ENCODE results near the gene DGKB.

Gene DGKB

GRCh38 chr7:14899030-14899429 lies 3.5 kb downstream of the DGKB start:
- peaks cover 22% of the 10 kb centered on the region for H3K4me1 ChIP-seq (ENCODE audit: insufficient read depth, low read length)
- H3K36me3 ChIP-seq (ENCODE audit: insufficient read depth, low read depth, low read length), result no peaks in the 10 kb centered on the region
- H3K9ac ChIP-seq (ENCODE audit: low read depth, low read length), result no peak overlapping the region
- no peak overlapping the region for H3K27ac ChIP-seq (ENCODE audit: low read length)
- peaks cover 19% of the 10 kb centered on the region for H3K27me3 ChIP-seq (ENCODE audit: insufficient read depth, low read length)
- no peak overlapping the region for H3K4me3 ChIP-seq (ENCODE audit: low read length)
- no peaks in the 10 kb centered on the region for H3K9me3 ChIP-seq (ENCODE audit: insufficient read depth, low read depth, low read length)

GRCh38 chr7:14896461-14896860 lies 6.1 kb downstream of the DGKB start:
- Histone ChIP-seq H3K9ac (ENCODE audit: low read depth, low read length) (no peak overlapping the region), H3K4me1 (ENCODE audit: insufficient read depth, low read length) (peaks cover 13% of the 10 kb centered on the region), H3K27me3 (ENCODE audit: insufficient read depth, low read length) (no peaks in the 10 kb centered on the region), H3K9me3 (ENCODE audit: insufficient read depth, low read depth, low read length) (no peaks in the 10 kb centered on the region), H3K27ac (ENCODE audit: low read length) (no peak overlapping the region), H3K36me3 (ENCODE audit: insufficient read depth, low read depth, low read length) (no peaks in the 10 kb centered on the region), H3K4me3 (ENCODE audit: low read length) (no peak overlapping the region)

- Histone ChIP-seq H3K9ac (ENCODE audit: low read depth, low read length) (no peak overlapping the region), H3K27ac (ENCODE audit: low read length) (no peak overlapping the region), H3K4me1 (ENCODE audit: insufficient read depth, low read length) (peaks cover 4% of the 10 kb centered on the region), H3K4me3 (ENCODE audit: low read length) (no peak overlapping the region), H3K9me3 (ENCODE audit: insufficient read depth, low read depth, low read length) (no peaks in the 10 kb centered on the region), H3K27me3 (ENCODE audit: insufficient read depth, low read length) (no peaks in the 10 kb centered on the region), H3K36me3 (ENCODE audit: insufficient read depth, low read depth, low read length) (no peaks in the 10 kb centered on the region)
Measured at GRCh38 chr7:14894826-14895225, 7.7 kb downstream of the DGKB start.

GRCh38 chr7:14892961-14893360 lies 9.6 kb downstream of the DGKB start:
- H3K4me3 ChIP-seq (ENCODE audit: low read length), result no peak overlapping the region
- no peaks in the 10 kb centered on the region for H3K9me3 ChIP-seq (ENCODE audit: insufficient read depth, low read depth, low read length)
- H3K4me1 ChIP-seq (ENCODE audit: insufficient read depth, low read length), result no peaks in the 10 kb centered on the region
- H3K27me3 ChIP-seq (ENCODE audit: insufficient read depth, low read length), result no peaks in the 10 kb centered on the region
- H3K9ac ChIP-seq (ENCODE audit: low read depth, low read length), result no peak overlapping the region
- no peaks in the 10 kb centered on the region for H3K36me3 ChIP-seq (ENCODE audit: insufficient read depth, low read depth, low read length)
- no peak overlapping the region for H3K27ac ChIP-seq (ENCODE audit: low read length)

- Histone ChIP-seq H3K36me3 (ENCODE audit: insufficient read depth, low read depth, low read length) (no peaks in the 10 kb centered on the region), H3K4me1 (ENCODE audit: insufficient read depth, low read length) (no peaks in the 10 kb centered on the region), H3K9ac (ENCODE audit: low read depth, low read length) (no peak overlapping the region), H3K9me3 (ENCODE audit: insufficient read depth, low read depth, low read length) (no peaks in the 10 kb centered on the region), H3K27me3 (ENCODE audit: insufficient read depth, low read length) (no peaks in the 10 kb centered on the region), H3K27ac (ENCODE audit: low read length) (no peak overlapping the region), H3K4me3 (ENCODE audit: low read length) (no peak overlapping the region)
Measured at GRCh38 chr7:14891289-14891688, 11.3 kb downstream of the DGKB start.

DNA sequence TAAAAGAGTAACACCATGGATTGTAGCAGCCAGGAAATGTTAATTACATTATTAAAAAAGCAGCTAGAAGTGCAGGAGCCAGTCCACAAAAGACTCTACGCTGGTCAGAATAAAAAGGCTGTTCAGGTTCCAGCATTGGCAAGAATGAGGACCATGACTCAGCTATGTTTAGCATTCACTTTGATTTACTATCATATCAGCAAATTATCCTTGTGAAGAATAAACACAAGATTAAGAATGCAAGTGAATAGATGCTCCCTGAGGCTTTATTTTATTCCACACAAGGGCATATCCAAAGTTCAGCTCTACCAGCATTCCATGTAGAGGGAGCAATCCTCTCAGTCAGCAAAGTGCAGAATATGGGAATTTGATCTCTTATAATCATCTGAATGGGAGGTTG lies 13.6 kb downstream of the DGKB start:
- Histone ChIP-seq H3K4me3 (ENCODE audit: low read length) (no peak overlapping the region), H3K27ac (ENCODE audit: low read length) (no peak overlapping the region), H3K4me1 (ENCODE audit: insufficient read depth, low read length) (no peaks in the 10 kb centered on the region), H3K9me3 (ENCODE audit: insufficient read depth, low read depth, low read length) (no peaks in the 10 kb centered on the region), H3K9ac (ENCODE audit: low read depth, low read length) (no peak overlapping the region), H3K27me3 (ENCODE audit: insufficient read depth, low read length) (no peaks in the 10 kb centered on the region), H3K36me3 (ENCODE audit: insufficient read depth, low read depth, low read length) (no peaks in the 10 kb centered on the region)

DNA sequence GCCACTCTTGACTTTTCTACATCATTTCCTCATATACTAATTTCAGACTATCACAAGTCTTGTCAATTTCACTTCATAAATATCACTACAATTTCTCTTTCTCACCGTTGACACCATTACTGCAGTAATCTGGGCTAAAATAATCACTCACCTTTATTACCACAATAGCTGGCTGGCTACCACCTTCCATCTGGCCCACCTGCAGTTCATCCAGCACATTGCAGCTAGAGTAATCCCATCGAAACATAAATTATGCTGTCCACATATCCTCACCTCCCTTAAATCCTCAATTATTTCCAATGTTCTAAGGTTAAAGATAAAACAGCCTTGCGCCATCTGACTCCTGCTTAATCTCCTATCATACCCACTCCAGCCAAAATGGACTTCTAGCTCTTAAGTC lies 16.0 kb downstream of the DGKB start:
- Histone ChIP-seq H3K9me3 (ENCODE audit: insufficient read depth, low read depth, low read length) (no peaks in the 10 kb centered on the region), H3K4me1 (ENCODE audit: insufficient read depth, low read length) (no peaks in the 10 kb centered on the region), H3K9ac (ENCODE audit: low read depth, low read length) (no peak overlapping the region), H3K36me3 (ENCODE audit: insufficient read depth, low read depth, low read length) (no peaks in the 10 kb centered on the region), H3K4me3 (ENCODE audit: low read length) (no peak overlapping the region), H3K27ac (ENCODE audit: low read length) (no peak overlapping the region), H3K27me3 (ENCODE audit: insufficient read depth, low read length) (no peaks in the 10 kb centered on the region)

GRCh38 chr7:14875941-14876587 lies 26.5 kb downstream of the DGKB start:
- Histone ChIP-seq H3K4me3 (ENCODE audit: low read length) (no peak overlapping the region), H3K4me1 (ENCODE audit: insufficient read depth, low read length) (no peaks in the 10 kb centered on the region), H3K36me3 (ENCODE audit: insufficient read depth, low read depth, low read length) (no peaks in the 10 kb centered on the region), H3K27ac (ENCODE audit: low read length) (no peak overlapping the region), H3K9ac (ENCODE audit: low read depth, low read length) (no peak overlapping the region), H3K27me3 (ENCODE audit: insufficient read depth, low read length) (no peaks in the 10 kb centered on the region), H3K9me3 (ENCODE audit: insufficient read depth, low read depth, low read length) (no peaks in the 10 kb centered on the region)

GRCh38 chr7:14871880-14872279 lies 30.7 kb downstream of the DGKB start:
- H3K36me3 ChIP-seq (ENCODE audit: insufficient read depth, low read depth, low read length), result no peaks in the 10 kb centered on the region

DNA sequence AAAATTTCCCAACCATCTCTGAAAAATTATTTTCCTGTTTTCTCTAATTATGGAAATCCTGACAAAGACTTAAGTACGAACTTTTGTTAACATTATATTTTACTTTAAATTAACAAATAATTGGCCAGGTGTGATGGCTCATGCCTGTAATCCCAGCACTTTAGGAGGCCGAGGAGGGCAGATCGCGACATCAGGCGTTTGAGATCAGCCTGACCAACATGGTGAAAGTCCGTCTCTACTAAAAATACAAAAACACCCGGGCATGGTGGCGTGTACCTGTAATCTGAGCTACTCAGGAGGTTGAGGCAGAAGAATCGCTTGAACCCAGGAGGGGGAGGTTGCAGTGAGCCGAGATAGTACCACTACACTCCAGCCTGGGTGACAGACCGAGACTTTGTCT lies 32.2 kb downstream of the DGKB start:
- Histone ChIP-seq H3K4me3 (ENCODE audit: low read length) (no peak overlapping the region), H3K36me3 (ENCODE audit: insufficient read depth, low read depth, low read length) (peaks cover 3% of the 10 kb centered on the region; the same call in 1 of the 2 replicates), H3K9me3 (ENCODE audit: insufficient read depth, low read depth, low read length) (peaks cover 10% of the 10 kb centered on the region; the same call in 1 of the 2 replicates), H3K27ac (ENCODE audit: low read length) (no peak overlapping the region), H3K27me3 (ENCODE audit: insufficient read depth, low read length) (no peaks in the 10 kb centered on the region), H3K4me1 (ENCODE audit: insufficient read depth, low read length) (no peaks in the 10 kb centered on the region), H3K9ac (ENCODE audit: low read depth, low read length) (no peak overlapping the region)

More at GRCh38 chr7:14871880-14872279, 30.7 kb downstream of the DGKB start:
- Histone ChIP-seq H3K27me3 (ENCODE audit: insufficient read depth, low read length) (no peaks in the 10 kb centered on the region), H3K4me3 (ENCODE audit: low read length) (no peak overlapping the region), H3K27ac (ENCODE audit: low read length) (no peak overlapping the region), H3K9ac (ENCODE audit: low read depth, low read length) (no peak overlapping the region), H3K9me3 (ENCODE audit: insufficient read depth, low read depth, low read length) (peaks cover 4% of the 10 kb centered on the region; the same call in 1 of the 2 replicates), H3K4me1 (ENCODE audit: insufficient read depth, low read length) (no peaks in the 10 kb centered on the region)

DNA sequence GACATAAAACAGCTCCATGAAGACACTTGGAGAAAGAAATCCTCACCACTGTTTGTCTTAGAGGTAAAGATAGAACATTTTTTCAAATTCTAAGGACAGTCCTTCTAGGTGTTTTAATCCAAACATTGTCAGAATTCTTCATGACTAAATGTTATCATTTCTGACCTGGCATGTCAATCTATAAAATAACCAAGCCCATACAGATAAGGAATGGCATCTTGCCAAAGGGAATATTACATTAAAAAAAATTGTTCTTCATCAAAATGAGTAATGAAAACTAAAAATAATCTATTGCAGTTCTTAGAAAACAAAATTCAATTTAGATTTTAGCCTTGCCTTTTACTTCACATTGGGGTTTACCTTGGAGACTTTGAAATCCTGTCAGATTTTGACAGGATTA lies 33.6 kb downstream of the DGKB start:
- peaks cover 3% of the 10 kb centered on the region; the same call in 1 of the 2 replicates for H3K36me3 ChIP-seq (ENCODE audit: insufficient read depth, low read depth, low read length)
- no peak overlapping the region for H3K27ac ChIP-seq (ENCODE audit: low read length)
- peaks cover 10% of the 10 kb centered on the region; the same call in 1 of the 2 replicates for H3K9me3 ChIP-seq (ENCODE audit: insufficient read depth, low read depth, low read length)
- no peak overlapping the region for H3K9ac ChIP-seq (ENCODE audit: low read depth, low read length)
- no peak overlapping the region for H3K4me3 ChIP-seq (ENCODE audit: low read length)
- H3K4me1 ChIP-seq (ENCODE audit: insufficient read depth, low read length), result no peaks in the 10 kb centered on the region
- no peaks in the 10 kb centered on the region for H3K27me3 ChIP-seq (ENCODE audit: insufficient read depth, low read length)

DNA sequence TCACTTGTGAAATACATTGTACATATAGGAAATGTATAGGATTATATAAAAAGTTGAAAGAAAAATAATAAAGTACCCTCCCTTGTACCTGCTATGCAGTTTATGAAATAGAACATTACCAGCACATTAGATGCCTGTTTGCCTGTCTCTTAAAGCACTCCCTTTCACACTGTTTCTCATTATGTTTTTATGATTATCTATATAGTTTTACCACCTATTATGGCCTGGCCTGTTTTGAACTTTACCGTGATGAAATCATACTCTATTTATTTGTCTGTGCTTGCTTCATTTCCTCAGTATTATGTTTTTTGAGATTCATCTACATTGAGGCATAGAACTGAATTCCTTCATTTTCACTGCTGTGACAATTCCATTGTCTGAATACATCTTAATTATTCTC lies 41.1 kb downstream of the DGKB start:
- 0 out of 2 replicates have a peak, but pooled peaks cover under 1% of the 10 kb centered on the region for H3K36me3 ChIP-seq (ENCODE audit: insufficient read depth, low read depth, low read length)
- H3K4me3 ChIP-seq (ENCODE audit: low read length), result no peak overlapping the region
- no peaks in the 10 kb centered on the region for H3K4me1 ChIP-seq (ENCODE audit: insufficient read depth, low read length)
- no peaks in the 10 kb centered on the region for H3K27me3 ChIP-seq (ENCODE audit: insufficient read depth, low read length)
- H3K9ac ChIP-seq (ENCODE audit: low read depth, low read length), result no peak overlapping the region
- no peak overlapping the region for H3K27ac ChIP-seq (ENCODE audit: low read length)
- peaks cover 2% of the 10 kb centered on the region; the same call in 1 of the 2 replicates for H3K9me3 ChIP-seq (ENCODE audit: insufficient read depth, low read depth, low read length)

Data from iPS-20b (cell line).